ENCODE data around the gene FHIT.

The FHIT gene

DNA sequence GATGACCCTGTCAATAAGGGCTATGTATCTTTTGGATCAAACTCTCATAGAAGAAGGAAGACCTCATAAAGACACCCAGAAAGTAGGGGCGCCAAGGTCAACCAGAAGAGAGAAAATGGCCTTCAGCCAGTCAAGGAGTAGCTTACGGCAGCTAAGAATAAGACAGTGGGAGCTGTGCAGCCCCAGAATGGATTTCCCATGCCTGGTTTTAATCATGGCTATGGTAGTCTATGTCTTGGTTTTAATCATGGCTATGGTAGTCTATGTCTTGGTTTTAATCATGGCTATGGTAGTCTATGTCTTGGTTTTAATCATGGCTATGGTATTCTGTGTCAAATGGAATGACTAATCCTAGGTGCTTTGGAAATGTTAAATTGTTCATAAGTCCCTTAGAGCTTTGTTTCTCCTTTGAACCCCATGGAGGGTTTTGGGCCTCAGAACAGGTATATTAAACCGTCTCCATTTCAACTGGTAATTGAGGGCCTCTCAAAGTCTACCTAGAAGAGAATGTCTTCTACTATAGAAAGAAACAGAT lies 1459.4 kb downstream of the FHIT start:
- no peak overlapping the region for H3K27ac ChIP-seq (ENCODE audit: low read depth, low read length)
- H3K9me2 ChIP-seq (replicated peaks; ENCODE audit: control insufficient read depth, low read length), result no peaks in the 10 kb centered on the region
- no peaks in the 10 kb centered on the region for H3F3A ChIP-seq (ENCODE audit: control insufficient read depth, insufficient read depth)
- no peaks in the 10 kb centered on the region for H3K79me2 ChIP-seq (ENCODE audit: control insufficient read depth, low read length)
- H3K4me1 ChIP-seq (ENCODE audit: control insufficient read depth, low read length), result no peaks in the 10 kb centered on the region
- no peak for TF ChIP-seq EZH2phosphoT487 (IDR thresholded peaks at IDR 0.05; ENCODE audit: borderline replicate concordance, low read length)
- TF ChIP-seq, protein P1, sequence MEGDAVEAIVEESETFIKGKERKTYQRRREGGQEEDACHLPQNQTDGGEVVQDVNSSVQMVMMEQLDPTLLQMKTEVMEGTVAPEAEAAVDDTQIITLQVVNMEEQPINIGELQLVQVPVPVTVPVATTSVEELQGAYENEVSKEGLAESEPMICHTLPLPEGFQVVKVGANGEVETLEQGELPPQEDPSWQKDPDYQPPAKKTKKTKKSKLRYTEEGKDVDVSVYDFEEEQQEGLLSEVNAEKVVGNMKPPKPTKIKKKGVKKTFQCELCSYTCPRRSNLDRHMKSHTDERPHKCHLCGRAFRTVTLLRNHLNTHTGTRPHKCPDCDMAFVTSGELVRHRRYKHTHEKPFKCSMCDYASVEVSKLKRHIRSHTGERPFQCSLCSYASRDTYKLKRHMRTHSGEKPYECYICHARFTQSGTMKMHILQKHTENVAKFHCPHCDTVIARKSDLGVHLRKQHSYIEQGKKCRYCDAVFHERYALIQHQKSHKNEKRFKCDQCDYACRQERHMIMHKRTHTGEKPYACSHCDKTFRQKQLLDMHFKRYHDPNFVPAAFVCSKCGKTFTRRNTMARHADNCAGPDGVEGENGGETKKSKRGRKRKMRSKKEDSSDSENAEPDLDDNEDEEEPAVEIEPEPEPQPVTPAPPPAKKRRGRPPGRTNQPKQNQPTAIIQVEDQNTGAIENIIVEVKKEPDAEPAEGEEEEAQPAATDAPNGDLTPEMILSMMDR (IDR thresholded peaks at IDR 0.05; ENCODE audit: low read depth, low read length, poor library complexity, severe bottlenecking), result no peak
- no peaks in the 10 kb centered on the region for H3K36me3 ChIP-seq (ENCODE audit: control insufficient read depth, low read length)
- no peaks in the 10 kb centered on the region for H4K20me1 ChIP-seq (ENCODE audit: control insufficient read depth, insufficient read depth, low read depth, low read length)
- no peak overlapping the region for H3K4me3 ChIP-seq (ENCODE audit: low read length)
- H3K27me3 ChIP-seq (ENCODE audit: control insufficient read depth, low read length), result no peaks in the 10 kb centered on the region
- H3K4me2 ChIP-seq (ENCODE audit: low read length), result no peak overlapping the region
- no peaks in the 10 kb centered on the region for H3K9me3 ChIP-seq (ENCODE audit: control insufficient read depth, insufficient read depth, low read length)

DNA sequence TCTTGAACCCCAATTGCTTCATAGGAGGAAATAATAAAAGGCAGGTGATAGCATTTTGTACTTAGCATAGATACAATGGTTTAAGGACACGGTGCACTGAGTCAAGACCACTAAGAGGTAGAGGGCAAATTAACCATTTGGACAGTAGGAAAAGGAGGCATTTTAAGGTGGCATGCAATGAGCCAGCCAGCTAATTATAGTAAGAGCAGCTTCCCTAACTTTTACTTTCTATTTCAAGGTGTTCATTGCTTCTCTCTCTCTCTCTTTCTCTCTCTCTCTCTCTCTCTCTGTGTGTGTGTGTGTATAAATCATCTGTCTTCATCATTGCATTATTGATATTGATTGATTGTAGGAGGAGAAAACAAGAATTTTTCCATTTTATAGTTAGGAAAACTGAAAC lies 1461.0 kb downstream of the FHIT start:
- H3K27me3 ChIP-seq (ENCODE audit: control insufficient read depth, low read length), result no peaks in the 10 kb centered on the region
- TF ChIP-seq, protein P1 (IDR thresholded peaks at IDR 0.05; ENCODE audit: low read depth, low read length, poor library complexity, severe bottlenecking), result no peak
- no peak for TF ChIP-seq EZH2phosphoT487 (IDR thresholded peaks at IDR 0.05; ENCODE audit: borderline replicate concordance, low read length)
- no peaks in the 10 kb centered on the region for H3K9me3 ChIP-seq (ENCODE audit: control insufficient read depth, insufficient read depth, low read length)
- H3K4me3 ChIP-seq (ENCODE audit: low read length), result no peak overlapping the region
- no peaks in the 10 kb centered on the region for H3K36me3 ChIP-seq (ENCODE audit: control insufficient read depth, low read length)
- H3K9me2 ChIP-seq (replicated peaks; ENCODE audit: control insufficient read depth, low read length), result no peaks in the 10 kb centered on the region
- H3K4me2 ChIP-seq (ENCODE audit: low read length), result no peak overlapping the region
- no peak overlapping the region for H3K27ac ChIP-seq (ENCODE audit: low read depth, low read length)
- no peaks in the 10 kb centered on the region for H3K79me2 ChIP-seq (ENCODE audit: control insufficient read depth, low read length)
- H3K4me1 ChIP-seq (ENCODE audit: control insufficient read depth, low read length), result no peaks in the 10 kb centered on the region
- H4K20me1 ChIP-seq (ENCODE audit: control insufficient read depth, insufficient read depth, low read depth, low read length), result no peaks in the 10 kb centered on the region
- no peaks in the 10 kb centered on the region for H3F3A ChIP-seq (ENCODE audit: control insufficient read depth, insufficient read depth)

DNA sequence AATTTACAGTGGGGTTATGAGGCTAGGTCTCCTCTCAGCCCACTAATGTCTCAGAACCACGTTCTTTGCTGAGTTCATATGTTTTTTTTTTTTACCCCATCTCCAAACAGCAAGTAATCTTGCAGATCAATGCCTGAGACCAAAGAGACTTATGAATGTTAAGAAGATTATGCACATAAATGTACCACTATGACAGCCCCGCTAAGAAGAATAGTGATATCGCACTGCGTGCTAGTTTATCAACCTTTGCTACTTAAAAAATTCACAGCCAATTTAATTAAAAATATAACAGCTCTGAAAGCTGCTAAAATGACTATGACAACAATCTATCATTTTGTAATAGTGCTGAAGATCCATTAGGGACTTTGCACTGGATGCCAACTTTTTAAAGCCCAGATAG lies 1462.5 kb downstream of the FHIT start:
- H3K27ac ChIP-seq (ENCODE audit: low read depth, low read length), result no peak overlapping the region
- no peaks in the 10 kb centered on the region for H3K4me1 ChIP-seq (ENCODE audit: control insufficient read depth, low read length)
- no peaks in the 10 kb centered on the region for H3K27me3 ChIP-seq (ENCODE audit: control insufficient read depth, low read length)
- H3K4me3 ChIP-seq (ENCODE audit: low read length), result no peak overlapping the region
- no peaks in the 10 kb centered on the region for H3K36me3 ChIP-seq (ENCODE audit: control insufficient read depth, low read length)
- no peaks in the 10 kb centered on the region for H3K9me2 ChIP-seq (replicated peaks; ENCODE audit: control insufficient read depth, low read length)
- H3K79me2 ChIP-seq (ENCODE audit: control insufficient read depth, low read length), result no peaks in the 10 kb centered on the region
- no peak overlapping the region for H3K4me2 ChIP-seq (ENCODE audit: low read length)
- H3K9me3 ChIP-seq (ENCODE audit: control insufficient read depth, insufficient read depth, low read length), result no peaks in the 10 kb centered on the region
- no peak for TF ChIP-seq EZH2phosphoT487 (IDR thresholded peaks at IDR 0.05; ENCODE audit: borderline replicate concordance, low read length)
- TF ChIP-seq, protein P1 (IDR thresholded peaks at IDR 0.05; ENCODE audit: low read depth, low read length, poor library complexity, severe bottlenecking), result no peak
- no peaks in the 10 kb centered on the region for H4K20me1 ChIP-seq (ENCODE audit: control insufficient read depth, insufficient read depth, low read depth, low read length)
- no peaks in the 10 kb centered on the region for H3F3A ChIP-seq (ENCODE audit: control insufficient read depth, insufficient read depth)
